HUES64 (cell line): ENCODE measurements around the gene LIN37.
"Not testable (repeated sequence)": the region's sequence is repeated elsewhere in the genome, so short reads cannot be mapped to it uniquely, and the experiment has no call there.

ENCODE experiments used
- H3K27ac ChIP-seq: 2 replicates; pipeline ENCODE4 v1.7.0; 2013; ENCODE audit warnings: low read depth, low read length, inconsistent platforms
- H3K27me3 ChIP-seq: 2 replicates; pipeline ENCODE4 v1.6.1; 2013; ENCODE audit warnings: mild to moderate bottlenecking, low read length; ENCODE audit not compliant: insufficient read depth
- H3K36me3 ChIP-seq: 2 replicates; pipeline ENCODE4 v1.6.1; 2013; ENCODE audit warnings: mild to moderate bottlenecking, low read length; ENCODE audit not compliant: insufficient read depth
- H3K4me1 ChIP-seq: 2 replicates; pipeline ENCODE4 v1.6.1; 2013; ENCODE audit warnings: mild to moderate bottlenecking, low read length, moderate library complexity; ENCODE audit not compliant: insufficient read depth
- H3K4me3 ChIP-seq: 2 replicates; pipeline ENCODE4 v1.5.1; 2013; ENCODE audit warnings: mild to moderate bottlenecking, low read length, moderate library complexity
- H3K9ac ChIP-seq: 2 replicates; pipeline ENCODE4 v1.6.1; 2013; ENCODE audit warnings: mild to moderate bottlenecking, low read depth, low read length
- H3K9me3 ChIP-seq: 2 replicates; pipeline ENCODE4 v1.6.1; 2013; ENCODE audit warnings: low read depth, low read length; ENCODE audit not compliant: insufficient read depth
- WGBS: fragments of 150-250, 120-280 bp; methylation state at CpG from one replicate; pipeline ENCODE4 v1.1.7; 2013; ENCODE audit warnings: missing lambda C conversion rate; 5-methylcytosine and 5-hydroxymethylcytosine counted together

Gene LIN37

GRCh38 chr19:35789978-35790944, 41.9 kb downstream of the LIN37 start:
- Histone ChIP-seq H3K27me3 (peaks cover under 1% of the 10 kb centered on the region), H3K9me3 (no peaks in the 10 kb centered on the region), H3K4me1 (no peaks in the 10 kb centered on the region), H3K27ac (no peak overlapping the region), H3K4me3 (no peak overlapping the region), H3K9ac (no peak overlapping the region), H3K36me3 (no peaks in the 10 kb centered on the region)
- 91% methylated on average over 19 of the region's 19 CpGs for WGBS

GRCh38 chr19:35790981-35791813, 42.8 kb downstream of the LIN37 start:
- 78% methylated on average over 20 of the region's 20 CpGs for WGBS
- no peaks in the 10 kb centered on the region for H3K4me1 ChIP-seq
- no peak overlapping the region for H3K4me3 ChIP-seq
- no peaks in the 10 kb centered on the region for H3K9me3 ChIP-seq
- no peak overlapping the region for H3K9ac ChIP-seq
- no peak overlapping the region for H3K27ac ChIP-seq
- peaks cover 9% of the 10 kb centered on the region for H3K27me3 ChIP-seq
- H3K36me3 ChIP-seq, result no peaks in the 10 kb centered on the region

- Histone ChIP-seq H3K27me3 (peaks cover 16% of the 10 kb centered on the region), H3K36me3 (no peaks in the 10 kb centered on the region), H3K4me3 (no peak overlapping the region), H3K4me1 (peaks cover under 1% of the 10 kb centered on the region; the same call in 1 of the 2 replicates), H3K27ac (no peak overlapping the region), H3K9ac (no peak overlapping the region), H3K9me3 (no peaks in the 10 kb centered on the region)
- WGBS, result 91% methylated on average over 9 of the region's 9 CpGs
Measured at GRCh38 chr19:35791814-35792279, 43.5 kb downstream of the LIN37 start.

- H3K27me3 ChIP-seq, result peaks cover 20% of the 10 kb centered on the region
- no peaks in the 10 kb centered on the region for H3K9me3 ChIP-seq
- H3K4me1 ChIP-seq, result peaks cover 5% of the 10 kb centered on the region; the same call in 1 of the 2 replicates
- H3K4me3 ChIP-seq, result no peak overlapping the region
- no peak overlapping the region for H3K9ac ChIP-seq
- no peak overlapping the region for H3K27ac ChIP-seq
- WGBS, result 85% methylated on average over 15 of the region's 15 CpGs
- no peaks in the 10 kb centered on the region for H3K36me3 ChIP-seq
Measured at GRCh38 chr19:35792312-35792711, 43.9 kb downstream of the LIN37 start.

- H3K9me3 ChIP-seq, result no peaks in the 10 kb centered on the region
- H3K9ac ChIP-seq, result no peak overlapping the region
- peaks cover 26% of the 10 kb centered on the region for H3K27me3 ChIP-seq
- H3K4me3 ChIP-seq, result no peak overlapping the region
- H3K4me1 ChIP-seq, result peaks cover 5% of the 10 kb centered on the region; the same call in 1 of the 2 replicates
- WGBS, result 93% methylated on average over 8 of the region's 8 CpGs
- no peaks in the 10 kb centered on the region for H3K36me3 ChIP-seq
- H3K27ac ChIP-seq, result no peak overlapping the region
Measured at GRCh38 chr19:35792888-35793287, 44.5 kb downstream of the LIN37 start.

GRCh38 chr19:35793381-35794165, 45.2 kb downstream of the LIN37 start:
- WGBS, result 86% methylated on average over 7 of the region's 7 CpGs
- H3K9me3 ChIP-seq, result no peaks in the 10 kb centered on the region
- H3K4me3 ChIP-seq, result no peak overlapping the region
- peaks cover 30% of the 10 kb centered on the region for H3K27me3 ChIP-seq
- no peaks in the 10 kb centered on the region for H3K36me3 ChIP-seq
- H3K4me1 ChIP-seq, result peaks cover 5% of the 10 kb centered on the region; the same call in 1 of the 2 replicates
- H3K27ac ChIP-seq, result no peak overlapping the region
- no peak overlapping the region for H3K9ac ChIP-seq

- WGBS, result 100% methylated on average over 1 of the region's 1 CpG
- H3K4me1 ChIP-seq, H3K36me3 ChIP-seq, H3K27ac ChIP-seq, H3K9ac ChIP-seq, H3K9me3 ChIP-seq, H3K4me3 ChIP-seq: not testable (repeated sequence)
- peaks cover 30% of the 10 kb centered on the region for H3K27me3 ChIP-seq
Measured at GRCh38 chr19:35795564-35795963, 47.2 kb downstream of the LIN37 start.

GRCh38 chr19:35796645-35797542, 48.5 kb downstream of the LIN37 start:
- H3K27ac ChIP-seq, result no peak overlapping the region
- H3K4me3 ChIP-seq, result peak overlapping the region; percentile 37
- no peaks in the 10 kb centered on the region for H3K9me3 ChIP-seq
- peaks cover 30% of the 10 kb centered on the region for H3K27me3 ChIP-seq
- H3K9ac ChIP-seq, result no peak overlapping the region
- 34% methylated on average over 39 of the region's 39 CpGs for WGBS
- peaks cover 5% of the 10 kb centered on the region; the same call in 1 of the 2 replicates for H3K4me1 ChIP-seq
- H3K36me3 ChIP-seq, result no peaks in the 10 kb centered on the region

GRCh38 chr19:35797663-35798062, 49.3 kb downstream of the LIN37 start:
- Histone ChIP-seq H3K9me3 (no peaks in the 10 kb centered on the region), H3K4me3 (peak overlapping the region; percentile 33), H3K4me1 (peaks cover 5% of the 10 kb centered on the region; the same call in 1 of the 2 replicates), H3K27me3 (peaks cover 30% of the 10 kb centered on the region), H3K36me3 (no peaks in the 10 kb centered on the region), H3K27ac (no peak overlapping the region), H3K9ac (no peak overlapping the region)
- 32% methylated on average over 15 of the region's 15 CpGs for WGBS

GRCh38 chr19:35801828-35802227, 53.5 kb downstream of the LIN37 start:
- Histone ChIP-seq H3K36me3 (no peaks in the 10 kb centered on the region), H3K4me3 (no peak overlapping the region), H3K4me1 (peaks cover 4% of the 10 kb centered on the region; the same call in 1 of the 2 replicates), H3K27ac (no peak overlapping the region), H3K9me3 (no peaks in the 10 kb centered on the region), H3K9ac (no peak overlapping the region), H3K27me3 (peaks cover 15% of the 10 kb centered on the region)
- 74% methylated on average over 3 of the region's 3 CpGs for whole genome bisulfite sequencing
